ENCODE results near the gene STOX2.
"Not testable (repeated sequence)": the region's sequence is repeated elsewhere in the genome, so short reads cannot be mapped to it uniquely, and the experiment has no call there.

The STOX2 gene

GRCh38 chr4:183936574-183937345 is 31.7 kb downstream of the STOX2 start:
- peak; percentile 52 for DNase-seq (ENCODE audit: low spot score)

DNA sequence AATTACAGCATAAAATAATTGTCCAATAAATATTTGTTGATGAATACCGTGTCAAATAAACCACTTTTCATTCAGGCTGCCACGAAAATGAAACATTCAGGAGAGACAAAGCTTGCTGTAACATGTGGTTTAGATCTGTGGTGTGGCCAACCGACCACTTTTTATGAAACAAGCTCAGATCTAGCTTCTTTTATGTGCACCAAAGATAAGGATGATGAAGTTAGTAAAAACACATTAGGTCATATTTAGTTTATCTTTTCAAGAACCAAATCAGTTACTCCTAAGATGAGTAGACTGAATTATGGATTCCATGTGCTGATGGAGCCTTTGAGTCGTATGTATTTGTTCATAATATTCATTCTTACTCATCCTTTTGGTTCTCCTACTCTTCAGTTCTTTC is 35.8 kb downstream of the STOX2 start:
- no peak for DNase-seq (ENCODE audit: low spot score)

- no peak for DNase-seq (ENCODE audit: low spot score)
Measured at GRCh38 chr4:183941964-183942363, 36.9 kb downstream of the STOX2 start.

GRCh38 chr4:183945741-183946140 is 40.6 kb downstream of the STOX2 start:
- DNase-seq (ENCODE audit: low spot score) = no peak

GRCh38 chr4:183950536-183950935 is 45.4 kb downstream of the STOX2 start:
- DNase-seq (ENCODE audit: low spot score) = no peak

GRCh38 chr4:183952652-183953051 is 47.5 kb downstream of the STOX2 start:
- DNase-seq (ENCODE audit: low spot score) = not testable (repeated sequence)

GRCh38 chr4:183959319-183960045 is 54.4 kb downstream of the STOX2 start:
- DNase-seq (ENCODE audit: low spot score) = no peak

DNA sequence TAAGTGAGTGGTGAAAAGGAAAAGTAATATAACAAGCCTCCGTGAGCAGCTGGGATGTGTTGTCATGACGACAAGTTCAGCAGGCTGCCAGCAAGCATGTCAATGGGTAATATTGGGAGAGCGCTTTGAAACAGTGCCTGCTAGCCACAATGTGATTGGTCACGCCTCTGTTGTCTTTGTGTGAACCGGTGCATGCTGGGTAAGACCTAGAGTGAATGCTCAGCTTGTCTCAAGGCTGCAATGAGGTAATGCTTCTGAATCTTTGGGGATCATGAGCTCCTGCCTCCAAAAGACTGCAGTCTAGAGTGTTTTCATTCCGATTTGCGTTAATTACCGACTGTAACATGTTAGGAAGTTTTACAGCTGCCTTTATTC is 54.9 kb downstream of the STOX2 start:
- DNase-seq (ENCODE audit: low spot score) = no peak

DNA sequence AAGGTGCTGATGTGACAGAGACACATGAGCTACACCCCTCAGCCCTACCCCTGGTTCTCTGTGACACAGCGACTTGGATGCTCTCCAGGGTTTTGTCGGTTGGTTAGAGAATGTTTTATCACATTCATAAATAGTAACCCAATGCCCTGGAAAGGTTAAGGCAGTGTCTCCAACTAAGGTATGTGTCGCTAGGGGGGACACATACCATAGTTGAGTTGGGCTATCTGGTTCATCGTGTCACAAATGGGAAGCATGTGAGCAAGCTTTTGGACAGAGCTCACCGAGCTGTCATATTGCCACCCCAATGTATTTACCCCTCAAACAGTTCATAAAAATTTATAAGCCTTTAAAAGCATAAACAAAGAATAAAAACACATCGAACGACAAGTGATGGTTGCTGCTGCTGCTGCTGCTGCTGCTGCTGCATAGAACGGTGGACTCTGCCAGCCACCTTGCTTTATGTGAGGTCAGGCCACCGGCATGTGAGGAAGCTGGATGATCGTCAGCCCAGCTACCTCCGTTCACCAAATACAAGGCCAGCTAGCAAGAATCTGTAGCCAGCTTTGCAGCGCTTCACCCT is 55.9 kb downstream of the STOX2 start:
- DNase-seq (ENCODE audit: low spot score) = no peak

DNA sequence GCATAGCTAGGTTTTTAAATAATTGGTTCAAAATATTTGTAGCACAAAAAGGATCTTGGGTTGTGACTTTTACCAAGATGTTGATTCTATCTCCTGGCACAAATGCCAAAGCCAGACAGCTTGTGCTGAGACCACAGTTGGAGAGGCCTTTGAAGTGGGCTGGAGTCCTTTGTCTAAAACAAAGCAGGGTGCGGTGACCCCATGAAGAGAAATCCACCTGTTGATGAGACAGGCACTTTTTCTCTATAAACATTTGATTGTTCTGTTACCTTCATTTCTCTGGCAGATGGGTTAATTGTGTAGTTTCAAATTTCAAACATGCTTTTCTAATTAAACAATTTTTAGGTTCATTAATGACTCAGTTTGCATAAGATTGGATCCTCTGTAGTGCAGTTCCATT is 56.7 kb downstream of the STOX2 start:
- DNase-seq (ENCODE audit: low spot score) = no peak

DNA sequence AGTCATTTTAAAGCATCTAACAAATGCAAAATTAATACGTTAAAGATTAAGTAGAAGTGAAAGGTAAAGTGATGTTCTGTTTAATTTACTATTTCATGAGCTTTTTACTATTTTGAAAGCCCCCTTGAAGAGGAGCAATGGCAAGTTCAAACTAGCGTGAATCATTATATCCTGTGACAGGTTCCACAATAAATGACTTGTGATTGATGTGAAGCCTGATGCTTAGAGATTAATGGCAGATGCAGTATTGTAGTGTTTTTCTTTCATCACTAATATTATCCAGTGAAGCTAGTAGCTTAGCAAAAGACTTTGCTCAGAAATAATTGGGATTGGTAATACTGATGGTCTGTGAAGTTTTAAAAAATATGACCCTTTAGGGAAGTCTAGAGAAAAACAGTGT is 57.3 kb downstream of the STOX2 start:
- no peak for DNase-seq (ENCODE audit: low spot score)

GRCh38 chr4:183966371-183966770 is 61.3 kb downstream of the STOX2 start:
- DNase-seq (ENCODE audit: low spot score) = no peak

DNA sequence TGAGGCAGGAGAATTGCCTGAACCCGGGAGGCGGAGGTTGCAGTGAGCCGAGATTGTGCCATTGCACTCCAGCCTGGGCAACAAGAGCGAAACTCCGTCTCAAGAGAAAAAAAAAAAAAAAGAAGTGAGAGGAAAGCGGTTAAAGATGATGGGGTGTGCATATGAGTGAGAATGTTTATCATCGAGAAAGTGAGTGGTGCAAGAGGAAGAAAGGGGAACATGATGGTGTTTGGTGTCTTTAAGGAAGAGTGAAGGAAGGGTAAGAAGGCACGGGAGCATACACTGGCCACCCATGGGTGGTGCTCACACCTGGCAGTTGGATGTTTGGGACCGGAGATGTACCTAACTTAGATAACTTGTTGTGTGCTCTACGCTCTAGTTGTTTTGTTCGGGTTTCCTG is 62.2 kb downstream of the STOX2 start:
- no peak for DNase-seq (ENCODE audit: low spot score)

- no peak for DNase-seq (ENCODE audit: low spot score)
Measured at GRCh38 chr4:183968502-183968901, 63.4 kb downstream of the STOX2 start.

GRCh38 chr4:183968931-183969330 is 63.8 kb downstream of the STOX2 start:
- no peak for DNase-seq (ENCODE audit: low spot score)

DNA sequence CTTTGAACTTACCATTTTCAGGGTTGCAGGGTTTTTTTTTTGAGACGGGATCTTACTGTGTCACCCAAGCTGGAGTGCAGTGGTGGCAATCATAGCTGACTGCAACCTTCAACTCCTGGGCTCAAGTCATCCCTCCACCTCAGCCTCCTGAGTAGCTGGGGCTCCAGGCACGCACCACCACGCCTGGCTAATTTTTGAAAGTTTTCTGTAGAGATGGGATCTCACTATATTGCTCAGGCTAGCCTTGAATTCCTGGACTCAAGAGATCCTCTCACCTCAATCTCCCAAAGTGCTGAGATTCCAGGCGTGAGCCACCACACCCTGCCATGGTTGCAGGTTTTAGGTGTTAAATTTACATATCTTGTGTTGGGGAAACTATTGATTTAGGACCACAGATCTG is 64.5 kb downstream of the STOX2 start:
- DNase-seq (ENCODE audit: low spot score) = no peak

DNA sequence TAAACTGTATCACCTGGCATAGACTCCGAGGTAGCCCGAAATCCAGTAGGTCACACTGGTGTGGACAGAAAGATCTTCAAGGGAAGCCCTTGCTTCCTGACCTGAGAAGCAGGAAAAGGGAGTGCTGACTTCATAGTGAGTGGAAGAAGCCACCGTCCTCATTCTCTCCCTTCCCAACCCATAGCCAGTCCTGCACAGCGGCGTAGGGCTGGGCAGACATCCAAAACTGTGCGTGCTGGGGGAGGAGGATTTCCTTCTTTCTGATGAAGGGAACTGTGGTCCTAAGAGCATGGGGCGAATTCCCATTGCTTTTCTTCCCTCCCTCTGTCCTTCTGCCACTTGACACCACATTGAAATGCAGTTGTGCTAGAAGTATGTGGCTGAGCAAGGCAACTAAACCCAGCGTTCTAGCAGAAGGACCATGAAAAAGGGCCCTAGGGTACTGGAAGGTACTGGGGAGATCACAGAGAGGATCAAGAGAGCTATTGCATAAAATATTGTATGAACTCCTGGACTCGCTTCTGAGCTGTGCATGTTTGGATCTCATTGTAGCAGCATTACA is 66.9 kb downstream of the STOX2 start:
- DNase-seq (ENCODE audit: low spot score) = peak; percentile 14

DNA sequence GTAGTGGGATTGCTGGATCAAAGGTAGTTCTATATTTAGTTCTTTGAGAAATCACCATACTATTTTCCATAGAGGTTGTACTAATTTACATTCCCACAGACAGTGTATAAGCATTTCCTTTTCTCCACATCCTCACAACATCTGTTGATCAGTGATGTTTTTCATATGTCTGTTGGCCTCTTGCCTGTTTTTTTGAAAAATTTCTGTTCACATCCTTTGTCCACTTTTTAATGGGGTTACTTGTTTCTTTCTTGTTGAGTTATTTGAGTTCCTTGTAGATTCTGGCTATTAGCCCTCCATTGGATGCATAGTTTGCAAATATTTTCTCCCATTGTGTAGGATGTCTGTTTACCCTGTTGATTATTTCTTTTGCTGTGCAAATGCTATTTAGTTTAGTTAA is 72.6 kb downstream of the STOX2 start:
- no peak for DNase-seq (ENCODE audit: low spot score)

- DNase-seq (ENCODE audit: low spot score) = no peak
Measured at GRCh38 chr4:183984566-183984965, 79.5 kb downstream of the STOX2 start.

DNA sequence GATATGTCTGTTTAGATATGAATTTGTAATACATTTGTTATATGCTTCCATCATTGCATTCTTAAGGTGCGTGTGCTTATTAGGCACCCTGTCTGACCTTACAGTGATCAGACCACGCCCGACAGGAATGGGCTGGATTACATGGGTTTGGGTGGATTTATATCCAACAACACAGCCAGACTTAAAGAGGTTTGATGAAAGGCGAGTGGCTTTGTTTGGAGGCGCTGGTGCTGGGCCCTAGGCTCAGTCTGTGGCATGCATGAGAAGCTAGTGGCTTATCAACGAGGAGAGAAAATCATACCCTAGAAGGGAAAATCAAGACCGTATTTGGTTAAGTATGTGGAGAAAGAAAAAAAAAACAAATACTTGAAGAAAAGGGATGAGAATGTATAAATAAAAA is 80.7 kb downstream of the STOX2 start:
- no peak for DNase-seq (ENCODE audit: low spot score)

DNA sequence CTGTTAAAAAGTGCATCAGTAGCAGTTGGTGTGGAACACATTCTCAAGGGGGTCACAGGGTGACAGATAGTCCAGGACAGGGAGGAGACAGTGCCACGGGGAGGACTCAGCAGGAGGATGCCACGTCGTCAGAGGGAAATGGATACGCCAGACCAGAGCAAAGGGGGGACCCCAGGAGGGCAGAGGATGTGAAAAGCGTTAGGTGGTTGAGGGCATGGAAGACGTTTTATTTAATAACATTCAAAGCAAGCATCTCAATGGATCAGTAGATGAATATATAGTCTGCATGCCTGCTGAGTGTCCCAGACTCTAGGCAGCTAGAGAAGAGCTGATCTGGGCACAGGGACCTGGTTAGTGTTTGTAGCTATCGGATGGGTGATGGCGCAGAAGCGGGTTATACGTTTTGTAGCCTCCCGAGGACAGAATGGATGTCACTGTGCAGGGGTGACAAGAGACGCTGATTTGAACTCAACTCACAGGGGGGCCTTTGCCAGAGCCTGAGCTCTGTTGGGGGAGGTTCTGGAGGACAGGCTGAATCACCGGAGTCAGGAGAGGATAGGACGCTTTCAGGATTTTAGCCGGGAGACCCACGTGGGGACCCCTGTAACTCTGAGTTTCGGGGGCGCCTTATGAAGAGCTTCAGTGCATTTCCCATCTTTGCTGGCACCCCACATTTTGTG is 81.3 kb downstream of the STOX2 start:
- DNase-seq (ENCODE audit: low spot score) = no peak

Measured in kidney capillary endothelial cell (primary cell).